Glutamatergic neuron (in vitro differentiated cells): Measurements from ENCODE around the gene SIRT6. TPM values are rescaled to one million over a fixed set of nuclear protein-coding genes. Genes with fewer than 3 reads are reported as not detected.
A peak's percentile ranks its signal among the peaks of the same experiment; 100 is the strongest.
"Not testable (repeated sequence)": the region's sequence is repeated elsewhere in the genome, so short reads cannot be mapped to it uniquely, and the experiment has no call there.

Experiments used
- DNase-seq: peaks from one replicate; pipeline ENCODE4 v3.0.0; 2022
- H3K27ac Mint-ChIP-seq: one replicate; pipeline ENCODE4 v1.8.0; 2020; ENCODE audit warnings: mild to moderate bottlenecking, mixed read lengths, inconsistent platforms; ENCODE audit not compliant: unreplicated experiment
- H3K27me3 Mint-ChIP-seq: one replicate; pipeline ENCODE4 v1.8.0; 2020; ENCODE audit warnings: mild to moderate bottlenecking, moderate library complexity, mixed read lengths, inconsistent platforms; ENCODE audit not compliant: unreplicated experiment
- H3K36me3 Mint-ChIP-seq: one replicate; pipeline ENCODE4 v1.8.0; 2020; ENCODE audit warnings: mild to moderate bottlenecking, mixed read lengths, inconsistent platforms; ENCODE audit not compliant: unreplicated experiment
- H3K4me1 Mint-ChIP-seq: one replicate; pipeline ENCODE4 v1.8.0; 2020; ENCODE audit warnings: mild to moderate bottlenecking, low read depth, mixed read lengths, inconsistent platforms; ENCODE audit not compliant: unreplicated experiment
- H3K4me3 Mint-ChIP-seq: one replicate; pipeline ENCODE4 v1.8.0; 2020; ENCODE audit warnings: mild to moderate bottlenecking, mixed read lengths, inconsistent platforms; ENCODE audit not compliant: unreplicated experiment
- H3K9me3 Mint-ChIP-seq: one replicate; pipeline ENCODE4 v1.8.0; 2020; ENCODE audit warnings: mild to moderate bottlenecking, moderate library complexity, mixed read lengths, inconsistent platforms; ENCODE audit not compliant: unreplicated experiment
- total RNA-seq: library from RNA; stranded (reverse); fragmentation: NEBNext Ultra II Directional; extraction: Animal tissue kit (Norgen Biotek cat#: 25700); gene quantifications from one replicate; pipeline ENCODE4 v1.2.1, GENCODE V29; 2021; ENCODE audit not compliant: unreplicated experiment
- TF ChIP-seq, protein P1 (sequence below): fragments of 200-600 bp; sonication (generic); IDR thresholded peaks from one replicate; pipeline ENCODE4 v1.5.0; 2021; ENCODE audit not compliant: partially characterized antibody, unreplicated experiment

The SIRT6 gene
- total RNA-seq, 1 donor from 2014 or later = 48.3 TPM

DNA sequence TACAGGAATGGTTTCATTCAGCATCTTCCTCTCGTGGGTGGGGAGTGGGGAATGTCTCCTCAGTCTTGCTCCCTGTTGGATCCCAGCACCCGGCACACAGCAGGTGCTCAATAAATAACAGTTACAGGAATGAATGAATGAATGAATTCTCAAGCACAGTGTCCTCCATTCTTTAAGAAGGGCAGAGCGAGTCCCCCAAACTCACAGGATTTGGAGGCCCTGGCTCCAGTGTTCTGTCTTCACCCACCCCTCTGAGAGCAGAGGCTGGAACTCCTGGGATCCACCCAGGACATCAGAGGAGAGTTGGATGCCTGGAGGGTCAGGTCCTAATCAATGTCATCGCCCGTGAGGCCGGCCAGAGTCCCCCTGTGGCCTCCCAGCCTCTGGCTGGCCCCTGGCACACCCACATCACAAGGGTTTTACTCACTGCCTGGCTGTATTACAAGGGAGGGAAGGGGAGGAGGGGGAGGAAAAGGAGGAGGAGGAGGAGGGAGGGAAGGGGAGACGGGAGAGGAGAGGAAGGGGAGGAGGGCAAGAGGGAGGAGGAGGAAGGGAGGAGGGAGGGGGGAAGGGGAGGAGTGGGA lies 37.6 kb downstream of the SIRT6 start:
- Mint-ChIP-seq H3K9me3 (peaks cover 6% of the 10 kb centered on the region), H3K27ac (no peak overlapping the region), H3K27me3 (peaks cover 3% of the 10 kb centered on the region), H3K4me3 (no peak overlapping the region), H3K4me1 (no peaks in the 10 kb centered on the region), H3K36me3 (no peaks in the 10 kb centered on the region)
- no peak for DNase-seq
- TF ChIP-seq, protein P1, sequence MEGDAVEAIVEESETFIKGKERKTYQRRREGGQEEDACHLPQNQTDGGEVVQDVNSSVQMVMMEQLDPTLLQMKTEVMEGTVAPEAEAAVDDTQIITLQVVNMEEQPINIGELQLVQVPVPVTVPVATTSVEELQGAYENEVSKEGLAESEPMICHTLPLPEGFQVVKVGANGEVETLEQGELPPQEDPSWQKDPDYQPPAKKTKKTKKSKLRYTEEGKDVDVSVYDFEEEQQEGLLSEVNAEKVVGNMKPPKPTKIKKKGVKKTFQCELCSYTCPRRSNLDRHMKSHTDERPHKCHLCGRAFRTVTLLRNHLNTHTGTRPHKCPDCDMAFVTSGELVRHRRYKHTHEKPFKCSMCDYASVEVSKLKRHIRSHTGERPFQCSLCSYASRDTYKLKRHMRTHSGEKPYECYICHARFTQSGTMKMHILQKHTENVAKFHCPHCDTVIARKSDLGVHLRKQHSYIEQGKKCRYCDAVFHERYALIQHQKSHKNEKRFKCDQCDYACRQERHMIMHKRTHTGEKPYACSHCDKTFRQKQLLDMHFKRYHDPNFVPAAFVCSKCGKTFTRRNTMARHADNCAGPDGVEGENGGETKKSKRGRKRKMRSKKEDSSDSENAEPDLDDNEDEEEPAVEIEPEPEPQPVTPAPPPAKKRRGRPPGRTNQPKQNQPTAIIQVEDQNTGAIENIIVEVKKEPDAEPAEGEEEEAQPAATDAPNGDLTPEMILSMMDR = no peak

DNA sequence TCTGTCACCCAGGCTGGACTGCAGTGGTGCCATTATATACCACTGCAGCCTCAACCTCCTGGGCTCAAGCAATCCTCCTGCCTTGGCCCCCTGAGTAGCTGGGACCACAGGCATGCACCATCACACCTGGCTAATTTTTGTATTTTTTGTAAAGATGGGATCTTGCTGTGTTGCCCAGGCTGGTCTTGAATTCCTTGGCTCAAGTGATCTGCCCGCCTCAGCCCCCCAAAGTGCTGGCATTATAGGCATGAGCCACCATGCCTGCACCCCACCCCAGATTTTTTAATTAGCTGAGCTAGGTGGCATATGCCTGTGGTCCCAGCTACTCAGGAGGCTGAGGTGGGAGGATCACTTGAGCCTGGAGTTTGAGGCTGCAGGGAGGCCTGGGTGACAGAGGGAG lies 39.4 kb downstream of the SIRT6 start:
- not testable (repeated sequence) for H3K27me3 Mint-ChIP-seq, DNase-seq, H3K36me3 Mint-ChIP-seq, H3K4me1 Mint-ChIP-seq, H3K4me3 Mint-ChIP-seq, H3K9me3 Mint-ChIP-seq, H3K27ac Mint-ChIP-seq

DNA sequence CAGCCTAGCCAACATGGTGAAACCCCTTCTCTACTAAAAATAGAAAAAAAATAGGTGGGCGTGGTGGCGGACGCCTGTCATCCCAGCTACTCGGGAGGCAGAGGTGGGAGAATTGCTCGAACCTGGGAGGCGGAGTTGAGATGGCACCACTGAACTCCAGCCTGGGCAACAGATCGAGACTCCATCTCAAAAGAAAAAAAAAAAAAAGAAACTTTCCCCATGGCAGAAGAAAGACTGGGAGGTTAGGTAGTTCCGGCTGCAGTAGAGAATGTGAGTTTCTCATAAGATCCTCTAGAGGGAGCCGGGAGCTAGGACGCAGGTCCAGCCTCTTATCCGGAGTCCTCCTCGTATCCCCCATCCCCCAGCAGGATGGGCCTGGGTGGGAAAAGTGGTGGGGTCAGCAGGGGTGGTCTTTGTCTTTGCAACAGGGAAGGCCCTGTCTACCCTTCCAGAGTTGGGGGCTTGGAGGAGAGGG lies 42.1 kb downstream of the SIRT6 start:
- Mint-ChIP-seq H3K36me3 (no peaks in the 10 kb centered on the region), H3K4me1 (no peaks in the 10 kb centered on the region), H3K4me3 (no peak overlapping the region), H3K27me3 (peaks cover 2% of the 10 kb centered on the region), H3K27ac (no peak overlapping the region), H3K9me3 (peaks cover 4% of the 10 kb centered on the region)
- TF ChIP-seq, protein P1 = no peak
- peak; percentile 49 for DNase-seq

DNA sequence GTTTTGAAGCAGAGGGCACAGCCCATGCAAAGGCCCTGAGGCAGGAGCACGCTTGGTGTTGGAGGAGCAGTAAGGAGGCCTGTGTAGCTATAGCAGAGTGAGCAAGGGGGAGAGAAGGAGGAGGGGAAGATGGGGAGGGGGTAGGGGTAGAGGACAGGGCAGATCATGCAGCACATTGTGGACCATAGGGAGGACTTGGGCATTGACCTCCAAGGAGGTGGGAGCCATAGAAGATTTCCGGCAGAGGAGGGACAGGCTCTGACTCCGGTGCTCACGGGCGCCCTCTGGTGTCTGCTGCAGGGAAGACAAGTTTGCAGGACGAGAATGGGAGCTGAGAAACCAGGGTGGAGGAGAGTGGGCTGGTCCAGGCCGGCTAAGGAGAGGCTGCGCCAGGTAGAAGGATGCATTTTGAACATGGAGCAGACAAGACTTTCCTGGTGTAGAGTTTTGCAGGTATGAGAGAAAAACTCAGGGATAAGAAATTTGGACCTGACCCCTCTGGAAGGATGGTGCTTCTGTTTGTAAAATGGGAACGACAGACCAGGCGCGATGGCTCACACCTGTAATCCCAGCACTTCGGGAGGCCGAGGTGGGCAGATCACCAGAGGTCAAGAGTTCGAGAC lies 42.6 kb downstream of the SIRT6 start:
- H3K4me3 Mint-ChIP-seq = no peak overlapping the region
- peaks cover 4% of the 10 kb centered on the region for H3K9me3 Mint-ChIP-seq
- peak overlapping the region; percentile 29 for H3K27ac Mint-ChIP-seq
- no peaks in the 10 kb centered on the region for H3K36me3 Mint-ChIP-seq
- TF ChIP-seq, protein P1 = peak; percentile 67
- peak; percentile 92 for DNase-seq
- peaks cover 2% of the 10 kb centered on the region for H3K27me3 Mint-ChIP-seq
- H3K4me1 Mint-ChIP-seq = no peaks in the 10 kb centered on the region

DNA sequence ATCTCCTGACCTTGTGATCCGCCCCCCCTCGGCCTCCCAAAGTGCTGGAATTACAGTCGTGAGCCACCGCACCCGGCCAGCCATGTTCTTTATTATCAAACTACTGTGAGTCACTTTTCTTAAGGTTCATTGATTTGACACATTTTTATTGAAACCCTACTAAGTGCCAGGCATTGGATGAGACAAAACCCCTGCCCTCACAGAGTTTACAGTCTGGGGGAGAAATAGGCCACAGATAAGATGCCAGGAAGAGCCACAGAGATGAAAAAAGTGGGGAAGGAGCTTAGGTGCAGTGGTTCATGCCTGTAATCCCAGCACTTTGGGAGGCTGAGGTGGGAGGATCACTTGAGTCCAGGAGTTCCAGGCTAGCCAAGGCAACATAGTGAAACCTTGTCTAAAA lies 43.9 kb downstream of the SIRT6 start:
- TF ChIP-seq, protein P1 = no peak
- Mint-ChIP-seq H3K27me3 (peaks cover 2% of the 10 kb centered on the region), H3K4me1 (no peaks in the 10 kb centered on the region), H3K4me3 (no peak overlapping the region), H3K9me3 (peaks cover 3% of the 10 kb centered on the region), H3K36me3 (no peaks in the 10 kb centered on the region), H3K27ac (no peak overlapping the region)
- DNase-seq = no peak
